22Rv1 (cell line): ENCODE results near the gene DNM3.

Experiments
- H3K27ac ChIP-seq: fragments of 450-650 bp; 2 replicates; pipeline ENCODE4 v1.5.1; 2017
- ZFX ChIP-seq: fragments of 450-650 bp; IDR thresholded peaks from 2 replicates; pipeline ENCODE4 v1.6.1; 2017; ENCODE audit warnings: antibody characterized with exemption, borderline replicate concordance
- TF ChIP-seq, protein P1 (sequence below): fragments of 450-650 bp; IDR thresholded peaks from 2 replicates; pipeline ENCODE4 v1.5.1; 2017; ENCODE audit warnings: mild to moderate bottlenecking

The DNM3 gene

DNA sequence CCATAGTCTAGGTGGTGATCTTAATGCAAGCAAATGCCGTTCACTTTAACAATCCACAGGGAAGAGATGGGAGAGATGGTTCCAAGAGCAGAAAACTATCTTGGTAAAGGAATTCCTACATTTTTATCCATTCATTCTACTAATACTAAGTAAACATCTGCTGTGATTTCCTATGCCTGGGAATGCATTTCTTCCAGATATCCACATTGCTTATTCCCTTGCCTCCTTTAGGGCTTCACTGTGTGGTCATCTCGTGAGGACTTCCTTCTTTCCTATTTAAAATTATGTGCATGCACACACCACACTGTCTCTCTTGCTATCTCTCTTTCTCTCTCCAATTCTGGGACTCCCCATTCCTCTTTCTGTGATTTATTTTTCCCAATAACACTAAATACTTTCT lies 380.1 kb downstream of the DNM3 start:
- TF ChIP-seq, protein P1, sequence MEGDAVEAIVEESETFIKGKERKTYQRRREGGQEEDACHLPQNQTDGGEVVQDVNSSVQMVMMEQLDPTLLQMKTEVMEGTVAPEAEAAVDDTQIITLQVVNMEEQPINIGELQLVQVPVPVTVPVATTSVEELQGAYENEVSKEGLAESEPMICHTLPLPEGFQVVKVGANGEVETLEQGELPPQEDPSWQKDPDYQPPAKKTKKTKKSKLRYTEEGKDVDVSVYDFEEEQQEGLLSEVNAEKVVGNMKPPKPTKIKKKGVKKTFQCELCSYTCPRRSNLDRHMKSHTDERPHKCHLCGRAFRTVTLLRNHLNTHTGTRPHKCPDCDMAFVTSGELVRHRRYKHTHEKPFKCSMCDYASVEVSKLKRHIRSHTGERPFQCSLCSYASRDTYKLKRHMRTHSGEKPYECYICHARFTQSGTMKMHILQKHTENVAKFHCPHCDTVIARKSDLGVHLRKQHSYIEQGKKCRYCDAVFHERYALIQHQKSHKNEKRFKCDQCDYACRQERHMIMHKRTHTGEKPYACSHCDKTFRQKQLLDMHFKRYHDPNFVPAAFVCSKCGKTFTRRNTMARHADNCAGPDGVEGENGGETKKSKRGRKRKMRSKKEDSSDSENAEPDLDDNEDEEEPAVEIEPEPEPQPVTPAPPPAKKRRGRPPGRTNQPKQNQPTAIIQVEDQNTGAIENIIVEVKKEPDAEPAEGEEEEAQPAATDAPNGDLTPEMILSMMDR: no peak
- no peak for TF ChIP-seq ZFX
- no peak overlapping the region for H3K27ac ChIP-seq

DNA sequence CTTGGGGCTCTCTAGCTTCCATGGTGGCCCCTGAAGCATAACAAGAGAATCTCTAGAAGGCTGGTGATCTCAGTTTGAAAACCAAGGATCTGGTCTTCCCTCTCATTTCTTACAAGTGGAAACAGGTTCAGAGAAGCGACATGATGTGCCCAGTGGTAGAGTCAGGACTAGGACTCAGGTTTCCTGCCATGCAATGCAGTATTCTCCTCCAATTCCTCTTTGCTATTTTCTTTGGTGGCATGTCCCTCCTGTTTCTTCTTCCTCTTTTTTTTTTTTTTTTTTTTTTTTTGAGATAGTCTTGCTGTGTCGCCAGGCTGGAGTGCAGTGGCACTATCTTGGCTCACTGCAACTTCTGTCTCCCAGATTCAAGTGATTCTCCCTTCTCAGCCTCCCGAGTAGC lies 383.6 kb downstream of the DNM3 start:
- TF ChIP-seq ZFX: no peak
- TF ChIP-seq, protein P1: no peak
- no peak overlapping the region for H3K27ac ChIP-seq

DNA sequence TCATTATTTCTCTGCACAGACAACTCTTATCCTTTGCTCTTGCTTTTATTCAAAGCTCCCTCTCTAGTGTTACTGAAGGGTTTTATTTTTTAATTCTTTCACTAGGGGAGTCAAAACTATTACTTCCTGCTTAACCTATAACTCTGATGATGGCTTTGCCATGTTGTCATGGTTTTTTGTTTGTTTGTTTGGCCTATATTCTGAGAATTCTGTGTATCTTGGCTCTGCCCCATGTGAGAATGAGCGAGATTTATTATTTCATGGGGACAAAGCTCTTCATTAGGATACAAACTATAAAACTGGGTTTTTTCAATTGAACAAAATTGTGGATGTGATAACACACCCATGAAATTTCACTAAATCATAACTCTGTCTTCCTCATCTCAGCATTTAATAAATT lies 388.6 kb downstream of the DNM3 start:
- TF ChIP-seq ZFX: no peak
- TF ChIP-seq, protein P1: no peak
- no peak overlapping the region for H3K27ac ChIP-seq

DNA sequence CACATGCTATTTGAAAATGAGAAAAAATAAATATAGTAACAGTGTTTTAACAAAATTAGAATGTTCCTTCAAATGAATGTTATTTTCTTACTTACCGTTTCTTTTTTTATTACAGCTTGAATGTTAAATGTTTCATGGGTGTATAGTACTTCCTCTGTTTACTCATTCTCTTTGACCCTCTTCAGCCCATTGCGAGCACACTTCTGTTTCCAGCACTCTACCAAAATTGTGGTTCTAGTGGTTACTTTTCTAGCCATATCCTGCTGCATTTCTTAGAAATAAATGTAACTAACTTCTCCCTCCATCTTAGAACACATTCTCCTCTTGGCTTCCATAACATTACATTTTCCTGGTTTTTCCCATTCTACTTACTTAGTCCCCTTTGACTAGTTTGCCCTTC lies 389.2 kb downstream of the DNM3 start:
- no peak overlapping the region for H3K27ac ChIP-seq
- no peak for TF ChIP-seq ZFX
- TF ChIP-seq, protein P1: no peak

DNA sequence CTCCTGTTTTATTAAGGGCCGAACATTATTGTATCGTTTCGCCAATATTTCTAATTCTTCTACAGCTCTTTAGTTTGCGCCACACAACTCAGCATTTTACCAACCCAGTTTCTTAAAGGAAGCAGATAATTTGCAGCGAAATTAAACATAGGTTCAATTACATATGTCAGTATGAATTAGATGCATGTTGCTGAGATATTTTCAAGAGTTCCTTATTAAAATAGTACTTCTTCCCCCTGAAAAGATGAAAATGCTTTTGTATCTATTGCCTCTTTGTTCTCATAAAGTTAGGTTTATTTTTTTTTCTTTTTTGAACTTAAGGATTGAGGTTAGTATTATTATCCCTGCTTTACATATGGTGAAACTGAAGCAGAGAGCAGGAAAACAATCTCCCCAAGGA lies 395.7 kb downstream of the DNM3 start:
- TF ChIP-seq, protein P1: no peak
- TF ChIP-seq ZFX: no peak
- no peak overlapping the region for H3K27ac ChIP-seq

DNA sequence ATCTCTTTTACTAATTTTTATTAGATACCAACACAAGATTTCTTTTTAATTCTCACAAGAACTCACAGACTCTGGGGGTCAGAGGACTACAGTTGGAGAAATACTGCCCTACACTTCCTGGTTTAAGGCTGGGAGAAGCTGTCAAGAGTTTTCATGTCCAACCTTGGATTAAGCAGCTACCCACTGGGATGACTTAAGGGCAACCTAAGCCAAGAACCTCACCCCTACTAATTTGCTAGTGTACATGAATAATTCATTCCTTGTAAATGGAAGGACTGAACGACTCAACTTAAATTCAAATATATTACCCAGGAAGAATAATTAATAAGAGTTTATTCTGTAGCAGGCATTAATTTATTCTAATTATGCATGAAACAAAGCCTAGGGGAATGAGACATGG lies 396.9 kb downstream of the DNM3 start:
- TF ChIP-seq, protein P1: no peak
- no peak for TF ChIP-seq ZFX
- H3K27ac ChIP-seq: no peak overlapping the region

DNA sequence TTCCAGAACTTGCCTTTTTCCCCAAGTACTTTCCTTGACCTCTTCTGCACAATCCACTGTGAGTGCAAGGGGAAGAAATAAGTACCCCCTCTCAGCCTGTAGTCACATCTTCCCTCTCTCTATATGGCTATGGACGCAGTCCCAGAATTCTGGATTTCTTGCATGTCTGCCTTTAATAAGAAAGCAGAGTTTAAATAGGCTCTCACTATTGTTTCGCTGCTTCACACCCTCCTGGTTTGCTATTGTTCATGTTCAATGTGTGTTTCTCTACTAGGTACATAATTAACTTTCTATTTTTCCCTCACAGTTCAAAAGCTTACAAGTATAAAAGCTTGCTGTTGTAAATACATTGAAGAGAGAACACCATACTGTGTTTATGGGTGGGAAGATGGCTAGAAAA lies 397.7 kb downstream of the DNM3 start:
- no peak for TF ChIP-seq ZFX
- TF ChIP-seq, protein P1: no peak
- H3K27ac ChIP-seq: no peak overlapping the region
